GM12878 (cell line): ENCODE data around the gene GJA5. TPM values are rescaled to one million over a fixed set of nuclear protein-coding genes. Genes with fewer than 3 reads are reported as not detected.

Experiments used
- FOXK2 ChIP-seq: fragments of 450-650 bp; IDR thresholded peaks from 2 replicates; pipeline ENCODE4 v1.6.1; 2017; ENCODE audit warnings: mild to moderate bottlenecking, moderate library complexity
- NKRF ChIP-seq: fragments of 450-650 bp; conservative IDR thresholded peaks from 2 replicates; pipeline ENCODE4 v1.6.1; 2017; ENCODE audit warnings: mild to moderate bottlenecking, moderate library complexity
- PML ChIP-seq: IDR thresholded peaks from 2 replicates; pipeline ENCODE4 v1.6.1; 2012; ENCODE audit warnings: low read length, inconsistent platforms
- POLR2AphosphoS2 ChIP-seq: IDR thresholded peaks from 2 replicates; pipeline ENCODE4 v1.6.1; 2011; ENCODE audit warnings: low read depth, mild to moderate bottlenecking, low read length, improper control_type of control experiment, moderate library complexity
- SPI1 ChIP-seq: IDR thresholded peaks from 2 replicates; pipeline ENCODE4 v1.6.1; 2011; ENCODE audit warnings: low read depth, mild to moderate bottlenecking, low read length, moderate library complexity, borderline replicate concordance; ENCODE audit not compliant: insufficient read depth
- ZBTB11 ChIP-seq: fragments of 450-650 bp; formaldehyde crosslinking; IDR thresholded peaks from 2 replicates; pipeline ENCODE4 v1.5.0; 2022; ENCODE audit warnings: mild to moderate bottlenecking, missing genetic modification characterization
- ZBTB33 ChIP-seq: fragments of 450-650 bp; IDR thresholded peaks from 2 replicates; pipeline ENCODE4 v1.6.1; 2017; ENCODE audit warnings: mild to moderate bottlenecking
- polyA plus RNA-seq, 11 experiments: library from polyadenylated mRNA; depleted of rRNA in 4 of 11; unstranded in 6 of 11; stranded (reverse) in 5 of 11; fragments of >200 nt; fragmentation: Nextera tagmentation in 4 of 11; fragmentation: Illumina TruSeq in 1 of 11; extraction: Ambion mirVana in 4 of 11; extraction: Trizol in 1 of 11; gene quantifications; 1 replicate in 1 of 11; 2 replicates in 10 of 11; pipeline versions ENCODE4 v1.2.1 to v1.2.3, GENCODE V29; 2011 to 2016; ENCODE audit warnings: inconsistent platforms in 2 of 11, missing spikeins in 2 of 11, low read depth in 1 of 11
- total RNA-seq, 4 experiments: library from RNA; depleted of rRNA in 3 of 4; stranded (reverse); fragments of >200 nt in 3 of 4; fragmentation: Illumina TruSeq in 1 of 4; extraction: Trizol in 1 of 4; gene quantifications; 2 replicates each; pipeline versions ENCODE4 v1.2.1 to v1.2.3, GENCODE V29; 2013 to 2021

GJA5 gene
- total and polyA plus RNA-seq, 10 of the 15 experiments (the other 5 are each of a cell fraction or from before 2014, with no cell fraction given): not detected

GRCh38 chr1:147725685-147726084, 34.7 kb downstream of the GJA5 start (continued):
- TF ChIP-seq NKRF (no peak), ZBTB33 (no peak), FOXK2 (no peak), POLR2AphosphoS2 (no peak), SPI1 (no peak), PML (no peak), ZBTB11 (no peak)
